ENCODE data around the gene GMCL1. TPM values are rescaled to one million over a fixed set of nuclear protein-coding genes. Genes with fewer than 3 reads are reported as not detected.

Gene GMCL1
- total RNA-seq, 1 donor from 2014 or later: 12.7 TPM

- Histone ChIP-seq H3K4me1 (ENCODE audit: insufficient read depth, low read length) (no peaks in the 10 kb centered on the region), H4K20me1 (ENCODE audit: insufficient read depth, low read length) (peaks cover 8% of the 10 kb centered on the region), H3K27me3 (ENCODE audit: insufficient read depth, low read length) (no peaks in the 10 kb centered on the region), H2AFZ (ENCODE audit: low read depth, low read length) (no peak overlapping the region), H3K79me2 (ENCODE audit: insufficient read depth, low read length) (peaks cover 3% of the 10 kb centered on the region), H3K9me3 (ENCODE audit: insufficient read depth, low read depth, low read length) (no peaks in the 10 kb centered on the region), H3K4me2 (ENCODE audit: low read length) (no peak overlapping the region), H3K27ac (ENCODE audit: low read depth, low read length) (no peak overlapping the region), H3K36me3 (ENCODE audit: insufficient read depth, low read length) (peaks cover 23% of the 10 kb centered on the region), H3K9ac (ENCODE audit: low read length) (no peak overlapping the region), H3K4me3 (ENCODE audit: insufficient read depth, low read depth, low read length) (no peak overlapping the region)
- FAIRE-seq: no peak
- Mint-ChIP-seq H3K4me3 (ENCODE audit: unreplicated experiment) (no peak overlapping the region), H3K36me3 (ENCODE audit: low read depth, unreplicated experiment) (peaks cover 4% of the 10 kb centered on the region), H3K27ac (ENCODE audit: unreplicated experiment) (no peak overlapping the region), H3K9me3 (ENCODE audit: unreplicated experiment) (no peaks in the 10 kb centered on the region), H3K27me3 (ENCODE audit: low read depth, unreplicated experiment) (no peaks in the 10 kb centered on the region), H3K4me1 (ENCODE audit: low read depth, unreplicated experiment) (peaks cover 1% of the 10 kb centered on the region)
- no peak for DNase-seq (ENCODE audit: low read depth)
- TF ChIP-seq CTCF (IDR thresholded peaks at IDR 0.05; ENCODE audit: insufficient read depth, low read depth, low read length) (no peak), EZH2 (IDR thresholded peaks at IDR 0.05; ENCODE audit: insufficient read depth, low read length) (no peak)
Observed at GRCh38 chr2:69907216-69907615, 77.8 kb downstream of the GMCL1 start.

GRCh38 chr2:69911985-69912563 lies 82.6 kb downstream of the GMCL1 start:
- H3K27me3 Mint-ChIP-seq (ENCODE audit: low read depth, unreplicated experiment): no peaks in the 10 kb centered on the region
- Histone ChIP-seq H3K9ac (ENCODE audit: low read length) (peak overlapping the region; percentile 7), H3K4me2 (ENCODE audit: low read length) (no peak overlapping the region), H3K4me3 (ENCODE audit: insufficient read depth, low read depth, low read length) (no peak overlapping the region), H3K27me3 (ENCODE audit: insufficient read depth, low read length) (no peaks in the 10 kb centered on the region), H3K9me3 (ENCODE audit: insufficient read depth, low read depth, low read length) (no peaks in the 10 kb centered on the region), H3K79me2 (ENCODE audit: insufficient read depth, low read length) (peaks cover 21% of the 10 kb centered on the region), H3K36me3 (ENCODE audit: insufficient read depth, low read length) (peaks cover 13% of the 10 kb centered on the region), H3K27ac (ENCODE audit: low read depth, low read length) (no peak overlapping the region), H2AFZ (ENCODE audit: low read depth, low read length) (no peak overlapping the region), H3K4me1 (ENCODE audit: insufficient read depth, low read length) (peaks cover 5% of the 10 kb centered on the region), H4K20me1 (ENCODE audit: insufficient read depth, low read length) (no peaks in the 10 kb centered on the region)
- peak; percentile 39 for DNase-seq (ENCODE audit: low read depth)
- TF ChIP-seq EZH2 (IDR thresholded peaks at IDR 0.05; ENCODE audit: insufficient read depth, low read length): no peak
- TF ChIP-seq CTCF (IDR thresholded peaks at IDR 0.05; ENCODE audit: insufficient read depth, low read depth, low read length): peak; percentile 37
- no peak overlapping the region for H3K4me3 Mint-ChIP-seq (ENCODE audit: unreplicated experiment)
- no peak overlapping the region for H3K27ac Mint-ChIP-seq (ENCODE audit: unreplicated experiment)
- FAIRE-seq: peak; percentile 65
- peaks cover 9% of the 10 kb centered on the region for H3K4me1 Mint-ChIP-seq (ENCODE audit: low read depth, unreplicated experiment)
- H3K36me3 Mint-ChIP-seq (ENCODE audit: low read depth, unreplicated experiment): peaks cover under 1% of the 10 kb centered on the region
- H3K9me3 Mint-ChIP-seq (ENCODE audit: unreplicated experiment): no peaks in the 10 kb centered on the region

Data from astrocyte (in vitro differentiated cells and primary cell).